ENCODE results near the gene PLEKHM2. TPM values are rescaled to one million over a fixed set of nuclear protein-coding genes. Genes with fewer than 3 reads are reported as not detected.

The PLEKHM2 gene
- polyA plus RNA-seq, 1 donor from 2014 or later: 40.1 TPM

- Histone ChIP-seq H3K36me3 (ENCODE audit: insufficient read depth, low read length) (no peaks in the 10 kb centered on the region), H2AFZ (ENCODE audit: low read depth, low read length) (no peak overlapping the region), H4K20me1 (ENCODE audit: insufficient read depth) (no peaks in the 10 kb centered on the region), H3K4me3 (ENCODE audit: low read length) (no peak overlapping the region), H3K9me2 (ENCODE audit: insufficient read depth, low read length) (no peaks in the 10 kb centered on the region), H3K9me3 (ENCODE audit: low read length) (no peaks in the 10 kb centered on the region), H3K79me2 (replicated peaks; ENCODE audit: insufficient read depth, low read length) (no peaks in the 10 kb centered on the region), H3F3A (ENCODE audit: insufficient read depth, low read length, poor library complexity, severe bottlenecking) (no peaks in the 10 kb centered on the region), H3K27ac (ENCODE audit: low read length) (no peak overlapping the region), H3K9ac (ENCODE audit: low read length) (no peak overlapping the region), H3K27me3 (ENCODE audit: insufficient read depth, low read depth, low read length) (no peaks in the 10 kb centered on the region), H3K4me2 (ENCODE audit: low read length) (no peak overlapping the region)
- TF ChIP-seq, protein P1, sequence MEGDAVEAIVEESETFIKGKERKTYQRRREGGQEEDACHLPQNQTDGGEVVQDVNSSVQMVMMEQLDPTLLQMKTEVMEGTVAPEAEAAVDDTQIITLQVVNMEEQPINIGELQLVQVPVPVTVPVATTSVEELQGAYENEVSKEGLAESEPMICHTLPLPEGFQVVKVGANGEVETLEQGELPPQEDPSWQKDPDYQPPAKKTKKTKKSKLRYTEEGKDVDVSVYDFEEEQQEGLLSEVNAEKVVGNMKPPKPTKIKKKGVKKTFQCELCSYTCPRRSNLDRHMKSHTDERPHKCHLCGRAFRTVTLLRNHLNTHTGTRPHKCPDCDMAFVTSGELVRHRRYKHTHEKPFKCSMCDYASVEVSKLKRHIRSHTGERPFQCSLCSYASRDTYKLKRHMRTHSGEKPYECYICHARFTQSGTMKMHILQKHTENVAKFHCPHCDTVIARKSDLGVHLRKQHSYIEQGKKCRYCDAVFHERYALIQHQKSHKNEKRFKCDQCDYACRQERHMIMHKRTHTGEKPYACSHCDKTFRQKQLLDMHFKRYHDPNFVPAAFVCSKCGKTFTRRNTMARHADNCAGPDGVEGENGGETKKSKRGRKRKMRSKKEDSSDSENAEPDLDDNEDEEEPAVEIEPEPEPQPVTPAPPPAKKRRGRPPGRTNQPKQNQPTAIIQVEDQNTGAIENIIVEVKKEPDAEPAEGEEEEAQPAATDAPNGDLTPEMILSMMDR (IDR thresholded peaks at IDR 0.05; ENCODE audit: poor library complexity, severe bottlenecking): peak; percentile 80
- TF ChIP-seq RAD21 (conservative IDR thresholded peaks at IDR 0.05) (peak; percentile 77), SMC3 (conservative IDR thresholded peaks at IDR 0.05; ENCODE audit: poor library complexity) (peak; percentile 74), EZH2 (IDR thresholded peaks at IDR 0.05; ENCODE audit: borderline replicate concordance, insufficient read depth, low read length, poor library complexity, severe bottlenecking) (no peak), EP300 (conservative IDR thresholded peaks at IDR 0.05; ENCODE audit: poor library complexity, severe bottlenecking) (no peak)
Observed at GRCh38 chr1:15740924-15741850, 57.1 kb downstream of the PLEKHM2 start.

DNA sequence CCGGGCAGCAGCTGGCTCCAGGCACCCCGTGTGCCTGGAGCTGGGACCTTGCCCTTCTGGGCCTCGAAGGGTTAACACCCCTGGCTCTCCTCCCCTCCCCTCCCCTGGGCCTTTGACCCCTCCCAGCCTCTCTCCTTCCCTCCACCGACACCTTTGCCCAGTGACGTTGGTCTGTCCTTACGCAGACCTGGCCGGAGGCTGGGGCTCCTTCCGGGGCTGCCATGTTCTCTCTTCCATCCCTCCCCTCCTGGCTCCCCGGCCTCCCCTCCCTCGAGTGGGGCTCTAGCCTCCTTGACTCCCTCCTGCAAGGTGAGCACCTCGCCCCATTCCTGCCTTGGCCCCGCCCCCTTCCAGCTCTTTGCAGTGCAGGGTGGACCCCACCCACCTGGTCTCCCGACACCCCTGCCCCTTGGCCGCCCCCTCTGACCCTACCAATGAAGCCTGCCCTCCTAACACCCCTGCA lies 58.2 kb downstream of the PLEKHM2 start, which contains the start of gene TMEM82:
Gene TMEM82, plus strand, starts transcription at position 161 of the 463 bp plus-strand sequence. Its CDS starts 61 bp downstream, at position 222.
- H3K4me2 ChIP-seq (ENCODE audit: low read length): no peak within 1 kb of the TSS
- H3K9me3 ChIP-seq (ENCODE audit: low read length): no peaks in the 10 kb centered on the region
- H3K79me2 ChIP-seq (replicated peaks; ENCODE audit: insufficient read depth, low read length): no peaks in the 10 kb centered on the region
- H3K9ac ChIP-seq (ENCODE audit: low read length): no peak within 1 kb of the TSS
- H3F3A ChIP-seq (ENCODE audit: insufficient read depth, low read length, poor library complexity, severe bottlenecking): no peaks in the 10 kb centered on the region
- H3K27me3 ChIP-seq (ENCODE audit: insufficient read depth, low read depth, low read length): no peaks in the 10 kb centered on the region
- no peak within 1 kb of the TSS for H3K4me3 ChIP-seq (ENCODE audit: low read length)
- TF ChIP-seq POLR2AphosphoS5 (IDR thresholded peaks at IDR 0.05): no peak
- TF ChIP-seq SMC3 (conservative IDR thresholded peaks at IDR 0.05; ENCODE audit: poor library complexity): no peak
- TF ChIP-seq, protein P1 (IDR thresholded peaks at IDR 0.05; ENCODE audit: poor library complexity, severe bottlenecking): no peak
- no peak for TF ChIP-seq RAD21 (conservative IDR thresholded peaks at IDR 0.05)
- no peak for TF ChIP-seq EZH2 (IDR thresholded peaks at IDR 0.05; ENCODE audit: borderline replicate concordance, insufficient read depth, low read length, poor library complexity, severe bottlenecking)
- TF ChIP-seq EP300 (conservative IDR thresholded peaks at IDR 0.05; ENCODE audit: poor library complexity, severe bottlenecking): no peak
- TF ChIP-seq, protein P2, sequence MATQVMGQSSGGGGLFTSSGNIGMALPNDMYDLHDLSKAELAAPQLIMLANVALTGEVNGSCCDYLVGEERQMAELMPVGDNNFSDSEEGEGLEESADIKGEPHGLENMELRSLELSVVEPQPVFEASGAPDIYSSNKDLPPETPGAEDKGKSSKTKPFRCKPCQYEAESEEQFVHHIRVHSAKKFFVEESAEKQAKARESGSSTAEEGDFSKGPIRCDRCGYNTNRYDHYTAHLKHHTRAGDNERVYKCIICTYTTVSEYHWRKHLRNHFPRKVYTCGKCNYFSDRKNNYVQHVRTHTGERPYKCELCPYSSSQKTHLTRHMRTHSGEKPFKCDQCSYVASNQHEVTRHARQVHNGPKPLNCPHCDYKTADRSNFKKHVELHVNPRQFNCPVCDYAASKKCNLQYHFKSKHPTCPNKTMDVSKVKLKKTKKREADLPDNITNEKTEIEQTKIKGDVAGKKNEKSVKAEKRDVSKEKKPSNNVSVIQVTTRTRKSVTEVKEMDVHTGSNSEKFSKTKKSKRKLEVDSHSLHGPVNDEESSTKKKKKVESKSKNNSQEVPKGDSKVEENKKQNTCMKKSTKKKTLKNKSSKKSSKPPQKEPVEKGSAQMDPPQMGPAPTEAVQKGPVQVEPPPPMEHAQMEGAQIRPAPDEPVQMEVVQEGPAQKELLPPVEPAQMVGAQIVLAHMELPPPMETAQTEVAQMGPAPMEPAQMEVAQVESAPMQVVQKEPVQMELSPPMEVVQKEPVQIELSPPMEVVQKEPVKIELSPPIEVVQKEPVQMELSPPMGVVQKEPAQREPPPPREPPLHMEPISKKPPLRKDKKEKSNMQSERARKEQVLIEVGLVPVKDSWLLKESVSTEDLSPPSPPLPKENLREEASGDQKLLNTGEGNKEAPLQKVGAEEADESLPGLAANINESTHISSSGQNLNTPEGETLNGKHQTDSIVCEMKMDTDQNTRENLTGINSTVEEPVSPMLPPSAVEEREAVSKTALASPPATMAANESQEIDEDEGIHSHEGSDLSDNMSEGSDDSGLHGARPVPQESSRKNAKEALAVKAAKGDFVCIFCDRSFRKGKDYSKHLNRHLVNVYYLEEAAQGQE (IDR thresholded peaks at IDR 0.05; ENCODE audit: borderline replicate concordance): no peak
- TF ChIP-seq MXI1 (conservative IDR thresholded peaks at IDR 0.05; ENCODE audit: poor library complexity, severe bottlenecking): no peak
- no peak for TF ChIP-seq TAF1 (IDR thresholded peaks at IDR 0.05; ENCODE audit: low read depth)
- no peak within 1 kb of the TSS for H3K27ac ChIP-seq (ENCODE audit: low read length)
- H4K20me1 ChIP-seq (ENCODE audit: insufficient read depth): no peaks in the 10 kb centered on the region
- no peaks in the 10 kb centered on the region for H3K9me2 ChIP-seq (ENCODE audit: insufficient read depth, low read length)
- H2AFZ ChIP-seq (ENCODE audit: low read depth, low read length): no peak within 1 kb of the TSS
- H3K36me3 ChIP-seq (ENCODE audit: insufficient read depth, low read length): no peaks in the 10 kb centered on the region
